OCI-LY3 (cell line): ENCODE data around the gene PNCK.

ENCODE experiments used
- H2AFZ ChIP-seq: fragments of 200-600, 300-600 bp; shearing (Covaris generic); 2 replicates; pipeline ENCODE4 v1.6.0; 2014; ENCODE audit warnings: antibody characterized with exemption, low read depth, low read length
- H3K27ac ChIP-seq: fragments of 200-600, 300-600 bp; sonication (generic); 2 replicates; pipeline ENCODE4 v1.5.1; 2014; ENCODE audit warnings: mild to moderate bottlenecking, low read length, moderate library complexity, mixed read lengths
- H3K27me3 ChIP-seq: fragments of 200-600, 300-600 bp; sonication (generic); 2 replicates; pipeline ENCODE4 v1.6.1; 2014; ENCODE audit warnings: low read depth, low read length, mixed read lengths
- H3K36me3 ChIP-seq: fragments of 200-600, 300-600 bp; sonication (generic); replicated peaks from 2 replicates; pipeline ENCODE3; 2014; ENCODE audit warnings: low read depth, low read length, mixed read lengths
- H3K4me1 ChIP-seq: fragments of 300-600, 200-600 bp; sonication (generic); 2 replicates; pipeline ENCODE4 v1.6.1; 2014; ENCODE audit warnings: low read length, mixed read lengths
- H3K4me2 ChIP-seq: fragments of 200-600, 300-600 bp; sonication (generic); 2 replicates; pipeline ENCODE4 v1.6.1; 2014; ENCODE audit warnings: low read length, mixed read lengths
- H3K4me3 ChIP-seq: fragments of 300-600, 200-600 bp; sonication (generic); 2 replicates; pipeline ENCODE4 v1.5.1; 2014; ENCODE audit warnings: antibody characterized with exemption, mild to moderate bottlenecking, low read length, moderate library complexity
- H3K79me2 ChIP-seq: fragments of 300-600, 200-600 bp; shearing (Covaris generic); 2 replicates; pipeline ENCODE4 v1.6.1; 2014; ENCODE audit warnings: mild to moderate bottlenecking, low read length, mixed read lengths
- H3K9ac ChIP-seq: fragments of 300-600, 200-600 bp; shearing (Covaris generic); 2 replicates; pipeline ENCODE4 v1.6.0; 2014; ENCODE audit warnings: mild to moderate bottlenecking, low read length, moderate library complexity
- H3K9me3 ChIP-seq: fragments of 200-600, 300-600 bp; shearing (Covaris generic); 2 replicates; pipeline ENCODE4 v1.6.1; 2014; ENCODE audit warnings: low read length, mixed read lengths; ENCODE audit not compliant: insufficient read depth
- H4K20me1 ChIP-seq: fragments of 200-600, 300-600 bp; sonication (generic); 2 replicates; pipeline ENCODE4 v1.6.1; 2016; ENCODE audit warnings: low read length, mixed read lengths; ENCODE audit not compliant: insufficient read depth
- CTCF ChIP-seq: fragments of 200-600, 300-600 bp; sonication (generic); IDR thresholded peaks from 2 replicates; pipeline ENCODE4 v1.5.1; 2014; ENCODE audit warnings: antibody characterized with exemption, low read length, low read depth
- EZH2phosphoT487 ChIP-seq: fragments of 200-600 bp; shearing (Covaris generic); IDR thresholded peaks from 2 replicates; pipeline ENCODE4 v1.6.1; 2018; ENCODE audit warnings: antibody characterized with exemption, mixed run types, low read depth

PNCK gene

GRCh38 chrX:153642655-153643430 is 30.8 kb downstream of the PNCK start:
- H3K4me3 ChIP-seq: peak overlapping the region; percentile 31; the same call in 1 of the 2 replicates
- no peaks in the 10 kb centered on the region for H4K20me1 ChIP-seq
- no peak overlapping the region for H3K27ac ChIP-seq
- H3K36me3 ChIP-seq: no peaks in the 10 kb centered on the region
- H3K9me3 ChIP-seq: no peaks in the 10 kb centered on the region
- H3K4me1 ChIP-seq: peaks cover 13% of the 10 kb centered on the region; the same call in 1 of the 2 replicates
- H3K4me2 ChIP-seq: peak overlapping the region; percentile 9; the same call in 1 of the 2 replicates
- peaks cover 4% of the 10 kb centered on the region; the same call in 1 of the 2 replicates for H3K27me3 ChIP-seq
- H3K9ac ChIP-seq: no peak overlapping the region
- no peak overlapping the region for H2AFZ ChIP-seq
- no peak for TF ChIP-seq EZH2phosphoT487
- TF ChIP-seq CTCF: no peak
- H3K79me2 ChIP-seq: no peaks in the 10 kb centered on the region

- H3K9ac ChIP-seq: no peak overlapping the region
- peaks cover 4% of the 10 kb centered on the region; the same call in 1 of the 2 replicates for H3K27me3 ChIP-seq
- no peak overlapping the region for H2AFZ ChIP-seq
These were observed 31.5 kb downstream of the PNCK start for GRCh38 chrX:153642051-153642654.

GRCh38 chrX:153641627-153642026 is 32.0 kb downstream of the PNCK start:
- no peaks in the 10 kb centered on the region for H4K20me1 ChIP-seq
- H2AFZ ChIP-seq: no peak overlapping the region
- no peaks in the 10 kb centered on the region for H3K9me3 ChIP-seq
- no peak overlapping the region for H3K27ac ChIP-seq
- no peak for TF ChIP-seq CTCF
- TF ChIP-seq EZH2phosphoT487: no peak
- H3K79me2 ChIP-seq: no peaks in the 10 kb centered on the region
- H3K27me3 ChIP-seq: peaks cover 4% of the 10 kb centered on the region; the same call in 1 of the 2 replicates
- H3K4me3 ChIP-seq: peak overlapping the region; percentile 44; the same call in 1 of the 2 replicates
- H3K4me1 ChIP-seq: peaks cover 13% of the 10 kb centered on the region; the same call in 1 of the 2 replicates
- no peak overlapping the region for H3K9ac ChIP-seq
- H3K36me3 ChIP-seq: no peaks in the 10 kb centered on the region
- peak overlapping the region; percentile 54 for H3K4me2 ChIP-seq

More at GRCh38 chrX:153642051-153642654, 31.5 kb downstream of the PNCK start:
- peak overlapping the region; percentile 44; the same call in 1 of the 2 replicates for H3K4me3 ChIP-seq
- no peaks in the 10 kb centered on the region for H3K9me3 ChIP-seq
- no peak overlapping the region for H3K27ac ChIP-seq
- TF ChIP-seq CTCF (no peak), EZH2phosphoT487 (no peak)
- no peaks in the 10 kb centered on the region for H3K36me3 ChIP-seq
- H3K79me2 ChIP-seq: no peaks in the 10 kb centered on the region
- H3K4me2 ChIP-seq: peak overlapping the region; percentile 54
- H3K4me1 ChIP-seq: peaks cover 13% of the 10 kb centered on the region; the same call in 1 of the 2 replicates
- H4K20me1 ChIP-seq: no peaks in the 10 kb centered on the region
